SKM-1 (cell line): ENCODE data around the gene LUZP2.

ENCODE experiments used
- DNase-seq: peaks from one replicate; lab custom pipeline; 2025; ENCODE audit not compliant: unreplicated experiment; lab: John Stamatoyannopoulos, UW

LUZP2 gene

DNA sequence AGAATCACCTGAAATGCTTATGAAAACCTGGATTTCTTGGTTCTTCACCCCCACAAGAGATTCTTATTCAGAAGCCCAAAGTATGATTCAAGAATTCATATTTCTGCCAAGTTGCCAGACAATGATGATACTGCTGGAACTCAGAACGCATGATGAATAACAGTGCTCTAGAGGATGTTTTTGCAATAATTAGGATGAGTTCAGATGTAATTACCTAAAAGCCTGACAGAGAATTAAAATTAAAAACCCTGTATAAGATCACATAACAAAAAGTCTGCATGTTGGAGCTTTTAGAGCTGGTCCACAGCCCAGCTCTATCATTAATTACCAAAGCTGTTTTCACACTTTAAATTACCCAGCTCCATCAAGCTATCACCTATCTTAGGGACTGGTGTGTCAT lies 211.8 kb downstream of the LUZP2 start:
- DNase-seq = no peak

DNA sequence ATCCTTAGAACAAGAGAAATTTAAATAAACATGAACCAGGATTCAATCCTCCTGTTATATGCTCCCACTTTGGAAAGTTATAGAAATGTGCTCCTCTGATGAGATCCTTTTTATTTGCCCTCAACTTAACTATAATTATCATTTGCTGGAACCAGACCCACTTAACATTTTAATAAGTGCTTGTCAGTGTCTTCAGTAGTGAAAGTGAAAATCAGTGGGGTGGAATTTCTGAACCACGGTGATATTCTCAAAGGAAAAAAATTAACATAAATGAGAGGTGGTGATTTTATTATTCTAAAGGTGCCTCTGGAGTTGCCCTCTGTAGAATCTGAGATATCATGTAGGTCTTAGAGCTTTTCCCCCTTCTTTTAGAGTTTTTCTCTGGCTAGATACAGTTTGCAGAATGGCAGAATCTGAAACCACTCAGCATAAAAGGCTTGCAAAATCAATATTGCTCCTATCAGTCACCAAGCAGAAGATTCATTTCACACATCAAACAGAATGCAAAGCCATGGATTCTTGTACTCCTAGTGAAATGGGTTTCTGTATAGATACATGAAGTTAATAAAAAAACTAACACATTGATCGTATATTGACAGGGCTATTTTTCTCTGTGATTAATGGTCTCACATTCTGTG lies 213.2 kb downstream of the LUZP2 start:
- DNase-seq = no peak

DNA sequence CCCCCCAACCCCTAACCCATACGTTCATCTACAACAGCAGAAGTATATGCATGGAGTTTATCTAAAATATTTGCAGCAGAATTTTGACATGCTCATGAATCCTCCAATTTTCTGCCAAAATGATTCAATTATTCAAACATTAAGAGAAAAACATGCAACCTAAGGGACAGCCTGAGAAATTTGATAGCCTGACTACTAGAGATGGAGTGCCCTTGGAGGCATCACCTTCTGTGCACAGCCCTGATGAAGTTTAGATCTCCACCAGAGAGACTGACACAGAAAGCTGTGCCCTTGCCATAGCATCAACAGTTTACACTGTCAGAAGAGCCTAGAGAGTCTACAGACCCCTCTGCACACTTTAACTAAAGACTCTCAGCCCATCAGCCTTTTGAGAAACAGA lies 217.7 kb downstream of the LUZP2 start:
- DNase-seq = no peak

DNA sequence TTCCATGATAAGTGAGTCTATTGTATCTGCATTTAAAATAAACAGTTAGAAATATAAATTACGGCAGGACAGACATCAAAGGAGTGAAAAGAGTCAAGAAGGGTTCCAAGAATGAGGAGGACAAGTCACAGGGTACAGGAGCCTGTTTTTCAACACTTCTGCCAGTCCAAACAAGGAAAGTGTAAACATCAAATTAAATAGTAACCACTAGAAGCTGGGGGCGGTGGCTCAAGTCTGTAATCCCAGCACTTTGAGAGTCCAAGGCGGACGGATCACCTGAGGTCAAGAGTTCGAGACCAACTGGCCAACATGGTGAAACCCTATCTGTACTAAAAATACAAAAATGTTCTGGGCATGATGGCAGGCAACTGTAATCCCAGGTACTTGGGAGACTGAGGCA lies 219.6 kb downstream of the LUZP2 start:
- DNase-seq = no peak

DNA sequence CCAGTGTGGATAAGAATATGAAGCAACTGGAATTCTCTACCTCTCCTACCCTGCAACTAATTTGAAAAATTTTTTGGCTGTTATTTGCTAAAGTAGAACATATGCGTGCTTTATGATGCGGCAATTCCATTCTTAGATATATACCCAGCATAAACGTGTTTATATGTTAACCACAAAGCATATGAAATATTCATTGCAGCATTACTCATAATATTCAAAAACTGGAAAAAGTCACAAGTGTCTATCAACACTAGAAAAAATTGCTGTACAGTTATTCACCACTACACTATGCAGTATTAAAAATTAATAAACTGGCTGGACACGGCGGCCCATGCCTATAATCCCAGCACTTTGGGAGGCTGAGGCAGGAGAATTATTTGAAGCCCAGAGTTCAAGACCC lies 226.4 kb downstream of the LUZP2 start:
- no peak for DNase-seq

DNA sequence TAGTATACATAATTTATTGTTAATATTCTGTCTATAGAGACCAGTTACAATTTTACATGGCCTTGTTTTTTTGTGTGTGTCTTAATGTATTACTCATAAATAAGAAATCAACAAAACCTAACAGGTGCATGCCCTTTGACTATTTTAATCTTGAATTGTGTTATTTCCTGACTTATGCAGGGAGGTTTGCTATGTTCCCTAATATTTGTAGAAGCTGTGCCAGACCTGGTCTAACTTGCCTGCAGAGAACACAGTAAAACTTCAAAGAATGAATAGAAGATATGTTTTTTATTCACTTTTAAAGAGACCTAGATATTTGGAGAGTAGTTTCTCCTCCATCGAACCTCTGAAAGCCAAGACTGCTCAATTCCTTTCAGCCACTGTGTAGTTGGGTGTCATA lies 234.7 kb downstream of the LUZP2 start:
- no peak for DNase-seq

DNA sequence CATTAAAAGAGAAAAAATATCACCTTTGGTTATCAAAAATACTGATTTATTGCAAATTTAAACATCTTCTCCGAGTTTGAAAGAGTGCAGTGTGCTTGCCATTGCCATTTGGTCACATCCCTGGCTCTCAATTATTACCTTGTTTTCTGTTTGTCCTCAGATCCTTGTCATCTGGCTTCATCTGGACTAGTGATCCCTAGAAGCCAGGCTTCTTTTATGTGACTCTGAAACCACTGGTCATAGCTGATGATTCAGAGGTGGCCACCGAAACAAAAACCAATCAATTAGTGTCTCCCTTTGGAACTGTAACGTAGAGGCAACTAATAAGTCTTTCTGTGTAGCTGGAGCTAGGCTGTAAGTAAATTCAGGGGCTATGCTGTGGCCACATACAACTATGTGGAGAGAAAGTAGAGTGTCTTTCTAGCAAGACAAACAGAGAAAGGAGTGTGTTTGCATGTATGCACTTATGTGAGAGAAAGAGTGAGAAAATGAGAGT lies 237.9 kb downstream of the LUZP2 start:
- no peak for DNase-seq

DNA sequence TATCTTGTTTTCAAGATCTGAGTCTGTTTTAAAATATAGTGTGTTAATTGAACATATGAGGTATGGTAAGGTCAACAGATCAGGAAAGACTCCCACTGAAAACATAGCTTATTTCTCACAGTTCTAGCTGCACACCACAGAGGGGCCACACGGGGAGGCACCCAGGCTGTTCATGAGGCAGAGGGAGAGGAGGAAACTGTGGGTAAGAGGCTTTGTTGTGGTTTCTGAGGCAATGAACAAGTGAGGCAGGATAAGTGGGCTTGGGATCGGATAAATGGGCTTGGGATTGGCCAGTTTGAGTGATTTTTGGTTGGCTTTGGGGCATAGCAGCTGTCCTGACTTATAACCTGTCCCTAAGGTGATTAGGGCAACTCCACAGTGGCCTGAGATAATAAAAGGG lies 242.1 kb downstream of the LUZP2 start:
- DNase-seq = no peak

DNA sequence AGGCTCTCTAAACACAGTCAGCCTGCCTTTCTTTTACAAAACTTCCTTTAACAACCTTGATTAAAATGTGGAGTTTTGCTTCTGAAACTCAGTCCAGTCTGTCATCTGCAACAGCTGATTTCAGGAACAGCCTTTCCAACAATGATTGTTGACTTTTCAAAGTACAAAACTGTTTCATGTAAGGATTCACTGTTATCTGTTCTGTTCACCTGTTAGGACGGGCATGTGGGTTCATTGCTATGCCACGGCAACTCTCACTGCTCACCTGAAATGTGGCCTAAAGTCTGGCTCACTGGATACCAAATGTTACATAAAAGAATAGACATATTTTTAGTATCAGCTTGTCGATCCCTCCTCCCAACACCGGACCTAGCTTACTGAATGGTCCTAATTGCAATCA lies 242.8 kb downstream of the LUZP2 start:
- no peak for DNase-seq

DNA sequence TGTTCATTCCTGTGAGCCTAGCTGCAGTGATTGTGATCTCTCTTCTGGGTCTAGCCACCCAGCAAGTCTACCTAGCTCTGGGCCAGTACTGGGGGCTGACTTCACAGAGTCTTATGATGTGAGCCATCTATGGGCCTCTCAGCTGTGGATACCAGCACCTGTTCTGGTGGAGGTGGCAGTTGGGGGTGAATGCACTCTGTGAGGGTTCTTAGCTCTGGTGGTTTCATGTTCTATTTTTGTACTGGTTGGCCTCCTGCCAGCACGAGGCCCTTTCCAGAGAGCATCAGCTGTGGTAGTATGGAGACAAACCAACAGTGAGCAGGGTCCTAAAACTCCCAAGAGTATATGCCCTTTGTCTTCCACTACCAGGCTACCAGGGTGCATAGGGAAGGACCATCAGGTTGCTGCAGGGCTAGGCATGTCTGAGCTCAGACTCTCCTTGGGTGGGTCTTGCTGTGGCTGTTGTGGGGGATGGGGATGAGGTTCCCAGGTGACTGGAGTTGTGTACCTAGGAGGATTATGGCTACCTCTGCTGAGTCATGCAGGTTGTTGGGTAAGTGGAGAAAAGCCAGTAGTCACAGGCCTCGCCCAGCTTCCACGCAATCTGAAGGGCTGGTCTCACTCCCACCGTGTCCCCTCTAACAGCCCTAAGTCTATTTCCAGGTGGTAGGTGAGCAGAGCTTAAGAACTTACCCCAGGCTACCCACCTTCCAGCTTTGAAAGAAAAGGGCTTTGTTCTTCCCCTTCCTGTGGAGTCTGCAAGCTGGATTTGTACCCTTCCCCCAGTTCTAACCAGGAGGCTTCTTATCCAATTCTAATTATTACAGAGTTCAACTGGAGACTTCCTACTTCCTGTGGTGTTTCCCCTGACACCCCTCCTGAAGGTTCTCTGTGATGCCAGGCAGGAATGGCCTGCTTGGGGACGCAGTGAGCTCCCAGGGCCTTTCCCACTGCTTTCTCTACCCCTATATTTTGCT lies 250.7 kb downstream of the LUZP2 start:
- DNase-seq = no peak

DNA sequence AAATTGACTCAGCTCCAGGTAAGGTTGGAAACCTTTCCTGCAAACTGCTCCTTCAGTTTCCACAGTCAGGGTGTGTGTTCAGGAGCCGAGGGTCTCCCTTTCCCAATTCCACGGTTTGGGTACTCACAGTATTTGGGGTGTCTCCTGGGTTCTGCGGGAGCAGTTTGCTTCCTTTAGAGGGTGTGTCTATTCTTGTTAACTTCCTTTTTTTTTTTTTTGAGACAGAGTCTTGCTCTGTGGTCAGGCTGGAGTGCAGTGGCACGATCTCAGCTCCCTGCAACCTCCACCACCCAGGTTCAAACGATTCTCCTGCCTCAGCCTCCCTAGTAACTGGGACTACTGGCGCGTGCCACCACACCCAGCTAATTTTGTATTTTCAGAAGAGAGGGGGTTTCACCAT lies 251.4 kb downstream of the LUZP2 start:
- DNase-seq = no peak

DNA sequence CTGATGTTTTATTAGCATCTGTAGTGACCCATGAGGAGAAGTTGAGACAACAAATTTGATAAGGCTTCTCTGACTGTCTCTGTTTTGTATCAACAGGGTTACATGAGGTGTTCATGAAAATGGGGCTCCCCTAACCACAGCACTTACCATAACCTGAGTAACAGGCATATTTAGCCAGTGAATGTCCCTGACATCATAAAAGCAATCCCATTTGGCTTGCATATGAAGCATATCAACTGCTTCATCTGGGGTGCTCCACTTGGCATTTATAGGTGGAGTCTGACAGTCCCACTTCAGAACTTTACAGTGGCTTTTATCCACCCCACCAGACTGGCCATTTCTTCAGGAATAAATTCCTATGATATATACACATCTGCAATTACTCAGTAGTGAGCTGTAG lies 257.6 kb downstream of the LUZP2 start:
- no peak for DNase-seq

DNA sequence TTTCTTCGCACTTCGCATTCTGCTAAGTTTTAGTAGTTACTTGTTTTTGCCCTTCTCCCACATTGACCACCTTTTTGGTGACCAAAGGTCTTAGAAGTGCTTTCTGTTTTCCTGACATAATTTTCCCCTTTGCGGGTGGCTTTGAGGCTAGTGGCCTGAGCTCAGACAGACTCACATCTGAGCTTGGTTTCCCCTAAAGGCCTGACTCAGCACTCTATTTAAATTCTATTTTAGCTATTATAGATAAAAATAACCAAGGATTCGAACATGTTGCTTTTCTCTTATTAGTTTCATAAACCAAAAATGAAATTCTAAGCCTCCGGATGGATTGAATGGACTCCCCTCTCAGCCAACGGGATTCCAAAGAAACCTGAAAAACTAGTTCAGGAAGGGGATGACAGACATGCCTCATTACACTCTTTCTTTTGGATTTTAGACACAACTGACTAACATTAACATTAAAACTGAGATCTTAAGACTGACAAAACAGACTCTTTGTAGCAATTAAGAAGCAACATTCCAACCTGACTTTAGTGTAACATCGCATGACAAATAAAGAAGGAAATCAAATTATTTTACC lies 258.5 kb downstream of the LUZP2 start:
- no peak for DNase-seq

DNA sequence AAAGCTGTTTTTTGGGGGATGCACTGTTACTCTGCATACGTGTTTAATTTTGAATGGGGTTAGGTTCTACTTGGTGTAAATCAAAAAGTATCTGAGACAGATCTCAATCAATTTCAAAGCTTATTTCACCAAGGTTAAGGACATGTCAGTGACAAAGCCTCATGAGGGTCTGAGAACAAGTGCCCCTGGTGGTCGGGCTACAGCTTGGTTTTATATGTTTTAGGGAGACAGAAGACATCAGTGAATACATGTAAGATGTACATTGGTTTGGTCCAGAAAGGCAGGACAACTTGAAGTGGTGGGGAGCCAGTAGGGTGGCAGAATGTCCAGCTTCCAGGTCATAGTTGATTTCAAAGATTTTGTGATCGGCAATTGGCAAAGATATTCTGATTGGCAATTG lies 262.9 kb downstream of the LUZP2 start:
- DNase-seq = no peak

DNA sequence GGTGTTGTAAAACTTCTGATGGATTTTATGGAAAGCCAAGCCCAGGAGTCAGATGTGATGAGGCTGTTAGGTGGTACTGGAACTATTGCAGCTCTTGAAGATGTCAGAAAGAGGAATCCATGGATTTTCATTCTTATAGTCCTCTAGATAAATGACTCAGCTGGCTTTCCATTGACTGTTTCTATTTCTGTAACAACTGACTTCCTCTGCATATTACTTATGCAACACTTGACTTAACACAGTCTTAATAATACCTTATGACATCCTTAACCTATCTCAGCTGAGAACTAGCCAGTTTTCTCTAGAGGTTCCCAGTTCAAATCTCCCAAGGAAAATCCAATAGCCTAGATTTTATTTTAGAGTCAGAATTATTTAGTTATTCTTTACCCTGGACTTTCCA lies 263.8 kb downstream of the LUZP2 start:
- DNase-seq = no peak

DNA sequence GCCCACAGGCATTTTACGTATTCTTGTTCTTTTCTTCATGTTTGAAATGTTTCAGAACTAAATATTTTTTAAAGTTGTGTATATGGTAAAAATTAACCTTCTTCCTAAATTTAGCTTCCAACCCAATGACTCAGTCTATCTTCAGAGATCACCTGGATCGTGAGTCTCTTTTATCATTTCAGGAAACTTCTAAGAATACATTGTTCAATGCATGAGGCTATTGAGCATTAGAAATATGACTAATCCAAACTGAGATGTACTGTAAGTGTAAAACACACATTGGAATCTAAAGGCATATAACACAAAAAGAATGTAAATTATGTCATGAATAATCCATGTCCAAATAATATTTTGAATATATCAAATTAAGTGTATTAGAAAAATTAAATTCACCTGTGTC lies 265.2 kb downstream of the LUZP2 start:
- DNase-seq = no peak

DNA sequence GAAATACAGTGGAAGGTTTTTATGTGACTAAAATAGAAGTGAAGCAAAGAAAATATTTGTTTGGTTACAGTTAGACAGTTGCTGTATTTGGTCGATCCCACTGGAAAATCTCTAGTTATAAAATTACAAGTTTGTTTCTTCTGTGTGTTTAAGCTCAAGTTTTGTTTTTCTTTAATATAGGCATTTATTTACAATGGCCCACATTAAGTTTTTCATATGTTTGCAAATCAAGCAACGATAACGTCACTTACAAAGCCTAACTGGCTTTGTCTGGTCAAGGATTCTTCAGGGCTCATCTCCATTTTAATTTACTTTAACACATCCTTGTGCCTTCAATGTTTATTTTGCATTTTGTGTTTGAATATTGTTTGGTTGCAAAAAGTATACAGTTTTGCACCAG lies 270.6 kb downstream of the LUZP2 start:
- no peak for DNase-seq

DNA sequence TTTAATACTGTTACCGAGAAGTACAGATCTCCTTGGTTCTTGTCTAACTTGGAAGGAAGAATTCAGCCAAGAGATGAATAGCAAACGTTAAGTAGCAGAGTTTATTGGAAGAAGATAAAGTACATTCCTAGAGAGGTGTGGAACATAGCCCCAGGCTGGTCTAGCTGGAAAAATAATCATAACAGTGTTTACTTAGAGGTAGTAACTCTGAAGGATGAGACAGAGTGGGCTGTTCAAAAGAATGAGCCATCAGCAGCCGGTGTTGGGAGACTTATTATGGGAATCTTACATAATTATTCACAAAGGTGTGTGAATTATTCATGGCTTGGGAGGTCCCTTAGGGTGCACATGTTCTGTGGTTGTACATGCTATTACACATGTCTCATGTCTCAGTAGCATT lies 276.5 kb downstream of the LUZP2 start:
- no peak for DNase-seq

DNA sequence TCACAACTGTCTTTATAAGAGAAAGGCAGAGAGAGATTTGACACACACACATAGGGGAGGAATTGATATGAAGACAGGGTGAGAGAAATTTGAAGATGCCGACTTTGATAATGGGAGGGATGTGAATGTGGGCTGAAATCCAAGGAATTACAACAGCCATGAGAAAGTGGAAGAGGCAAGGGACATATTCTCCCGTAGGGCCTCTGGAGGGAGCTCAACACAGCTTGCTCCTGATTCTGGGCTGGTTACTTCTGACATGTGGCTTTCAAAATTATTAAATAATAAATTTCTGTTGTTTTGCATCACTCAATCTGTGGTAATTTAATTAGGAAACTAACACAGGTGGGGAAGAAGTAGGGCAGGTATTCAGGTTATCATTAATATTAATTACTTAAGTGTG lies 282.9 kb downstream of the LUZP2 start:
- DNase-seq = no peak

DNA sequence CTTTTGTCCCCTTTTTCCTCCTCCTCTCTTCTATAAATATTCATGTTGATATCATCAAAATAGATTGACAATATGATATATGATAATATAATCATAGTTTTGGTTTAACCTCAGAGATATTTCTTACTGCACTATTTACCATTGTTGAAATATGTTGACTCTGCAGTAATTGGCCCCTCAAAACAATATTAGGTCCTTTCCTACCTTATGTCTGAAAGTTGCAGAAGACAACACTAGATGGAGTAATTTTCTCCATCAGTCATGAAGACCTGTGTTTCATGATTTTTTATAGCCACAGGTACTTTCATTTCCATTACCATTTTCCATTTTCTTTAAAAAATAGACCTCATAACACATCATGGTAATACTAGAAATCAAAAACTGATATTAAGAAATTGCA lies 284.4 kb downstream of the LUZP2 start:
- no peak for DNase-seq

DNA sequence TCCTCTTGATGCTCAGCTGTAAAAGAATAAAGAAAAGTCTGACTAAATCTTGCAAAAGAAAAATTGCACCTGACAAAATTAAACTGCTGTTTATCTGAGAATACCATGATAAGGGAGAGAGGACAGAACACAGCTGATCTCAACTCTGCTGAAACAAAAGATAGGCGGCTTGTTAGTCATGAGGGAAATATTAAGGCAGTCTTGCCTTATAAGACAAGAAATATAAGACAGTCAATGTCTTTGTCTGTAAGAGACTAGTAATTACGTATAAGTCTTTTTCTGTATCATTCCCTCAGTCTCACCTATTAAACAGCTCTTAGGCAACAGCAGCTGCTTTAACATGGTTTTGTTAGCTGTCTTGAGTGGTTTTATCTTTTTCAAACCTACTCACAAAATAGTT lies 296.6 kb downstream of the LUZP2 start:
- DNase-seq = no peak

DNA sequence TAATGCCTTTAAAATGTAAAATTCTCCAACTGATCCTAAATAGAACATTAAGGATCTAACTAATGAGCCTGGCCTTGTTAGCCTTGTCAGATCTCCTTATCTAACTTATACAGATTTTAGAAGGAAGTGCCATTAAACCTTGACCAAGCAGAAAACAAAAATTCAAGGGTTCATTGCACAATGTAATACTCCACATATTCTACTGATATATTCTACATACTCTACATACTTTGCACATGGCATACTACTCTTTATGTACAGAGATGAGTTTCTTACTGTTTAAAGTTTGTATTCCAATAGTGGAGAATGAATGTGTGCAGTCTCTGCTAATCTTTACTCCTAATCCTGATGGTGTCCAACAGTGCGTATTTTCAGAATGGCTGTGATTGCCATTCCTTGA lies 297.2 kb downstream of the LUZP2 start:
- no peak for DNase-seq
